Raji (cell line): ENCODE results near the gene SCG3.

ENCODE experiments used
- POLR2A ChIP-seq: IDR thresholded peaks from 2 replicates; pipeline ENCODE4 v1.6.1; 2011; ENCODE audit warnings: low read depth, low read length, control low read depth; ENCODE audit not compliant: insufficient read depth

The SCG3 gene

GRCh38 chr15:51736751-51737521 is 55.6 kb downstream of the SCG3 start:
- TF ChIP-seq POLR2A, result no peak

- TF ChIP-seq POLR2A, result no peak
Observed at GRCh38 chr15:51737522-51738305, 56.4 kb downstream of the SCG3 start, which contains the start of gene LYSMD2. LYSMD2 (minus strand) TSS chr15:51737655; CDS start chr15:51737622, 33 bp downstream.

- no peak for TF ChIP-seq POLR2A
Observed at GRCh38 chr15:51738553-51738952, 57.2 kb downstream of the SCG3 start.

- TF ChIP-seq POLR2A, result no peak
Observed at GRCh38 chr15:51739061-51739712, 57.9 kb downstream of the SCG3 start.

- no peak for TF ChIP-seq POLR2A
Observed at GRCh38 chr15:51749307-51749706, 68.0 kb downstream of the SCG3 start.

- TF ChIP-seq POLR2A, result peak; percentile 70
Observed at GRCh38 chr15:51750186-51750585, 68.9 kb downstream of the SCG3 start.

GRCh38 chr15:51750792-51751696 is 69.7 kb downstream of the SCG3 start, which contains the start of gene TMOD2:
TMOD2 (plus strand) TSS chr15:51751597; CDS start chr15:51766442, 14,845 bp downstream.
- peak; percentile 59 for TF ChIP-seq POLR2A

GRCh38 chr15:51751697-51752683 is 70.7 kb downstream of the SCG3 start:
- no peak for TF ChIP-seq POLR2A

- no peak for TF ChIP-seq POLR2A
Observed at GRCh38 chr15:51752888-51753287, 71.6 kb downstream of the SCG3 start.

GRCh38 chr15:51754267-51754666 is 73.0 kb downstream of the SCG3 start:
- TF ChIP-seq POLR2A, result no peak

GRCh38 chr15:51755790-51756189 is 74.5 kb downstream of the SCG3 start:
- TF ChIP-seq POLR2A, result no peak

- no peak for TF ChIP-seq POLR2A
Observed at GRCh38 chr15:51756482-51756881, 75.2 kb downstream of the SCG3 start.

- TF ChIP-seq POLR2A, result no peak
Observed at GRCh38 chr15:51757450-51757849, 76.1 kb downstream of the SCG3 start.
